ENCODE results near the gene MYH7B.

Gene MYH7B

GRCh38 chr20:34978092-34978744 lies 22.6 kb downstream of the MYH7B start:
- DNase-seq = no peak

GRCh38 chr20:34979366-34980153 lies 23.9 kb downstream of the MYH7B start:
- no peak for DNase-seq

- DNase-seq = no peak
Measured at GRCh38 chr20:34980543-34981233, 25.0 kb downstream of the MYH7B start.

GRCh38 chr20:34982270-34983088 lies 26.8 kb downstream of the MYH7B start:
- DNase-seq = no peak

DNA sequence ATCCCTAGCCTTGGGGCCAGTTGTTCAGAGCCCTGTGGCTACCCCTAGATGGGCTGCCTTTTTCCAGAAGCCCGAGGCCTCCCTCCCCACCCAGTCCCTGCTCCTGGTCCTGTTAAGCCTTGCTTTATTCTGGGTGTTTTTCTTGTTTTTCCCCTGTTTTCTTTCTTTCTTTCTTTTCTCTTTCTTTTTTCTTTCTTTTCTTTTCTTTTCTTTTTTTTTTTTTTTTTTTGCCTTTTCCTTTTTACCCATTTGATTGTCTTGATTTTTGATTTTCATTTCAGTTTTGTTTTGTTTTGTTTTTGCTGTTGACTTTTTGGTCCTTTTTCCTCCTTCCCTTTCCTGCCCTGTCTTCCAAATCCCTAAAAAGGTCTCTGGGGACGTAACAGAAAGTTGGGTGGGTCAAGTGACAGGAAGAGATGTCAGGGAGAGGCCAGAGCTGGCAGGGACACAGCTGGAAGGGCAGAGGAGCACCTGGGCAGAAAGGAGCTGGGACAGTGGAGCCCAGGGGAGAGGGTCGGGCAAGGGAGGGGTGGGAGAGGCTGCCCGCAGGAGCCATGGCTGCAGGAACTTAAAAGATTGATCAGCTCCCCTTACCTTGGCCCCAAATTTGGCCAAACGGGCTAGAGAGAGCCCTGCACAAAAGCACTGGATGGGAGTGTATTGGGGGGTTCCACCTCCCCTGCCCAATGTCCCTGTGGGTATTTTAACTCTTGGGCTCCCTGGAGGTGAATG lies 27.6 kb downstream of the MYH7B start:
- no peak for DNase-seq

DNA sequence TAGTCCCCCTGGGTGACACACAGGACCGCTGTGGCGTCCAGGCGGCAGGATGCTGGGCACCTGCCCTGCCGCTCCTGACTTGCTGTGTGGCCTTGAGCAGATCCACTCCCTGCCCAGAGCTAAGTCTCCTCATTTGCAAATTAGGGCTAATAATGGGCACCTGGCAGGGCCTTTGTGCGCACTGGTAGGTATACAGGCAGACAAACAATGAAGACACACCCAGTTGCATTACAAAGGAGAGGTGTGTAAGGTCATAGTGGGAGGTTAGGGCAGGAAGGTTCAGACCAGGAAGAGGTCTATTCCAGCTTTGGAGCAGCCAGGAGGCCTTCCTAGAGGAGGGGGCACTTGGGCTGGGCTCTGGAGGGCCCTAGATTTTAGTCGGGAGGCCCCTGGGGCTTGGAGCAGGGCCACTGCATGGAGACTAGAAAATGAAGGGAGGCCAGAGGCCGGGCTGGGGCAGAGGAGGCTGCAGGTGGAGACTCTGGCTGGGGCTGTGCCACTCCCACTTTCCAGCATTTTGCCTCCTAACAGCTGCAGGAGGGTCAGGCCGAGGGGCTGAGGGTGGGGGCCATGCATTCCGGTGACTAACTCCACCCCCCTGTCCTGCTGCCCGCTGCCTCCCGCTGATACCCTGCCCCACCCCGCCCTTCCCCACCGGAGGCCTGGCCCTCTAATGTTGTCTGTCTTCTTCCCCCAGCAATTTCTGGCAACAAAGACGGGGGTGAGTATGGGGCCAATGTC lies 28.5 kb downstream of the MYH7B start:
- DNase-seq = no peak

DNA sequence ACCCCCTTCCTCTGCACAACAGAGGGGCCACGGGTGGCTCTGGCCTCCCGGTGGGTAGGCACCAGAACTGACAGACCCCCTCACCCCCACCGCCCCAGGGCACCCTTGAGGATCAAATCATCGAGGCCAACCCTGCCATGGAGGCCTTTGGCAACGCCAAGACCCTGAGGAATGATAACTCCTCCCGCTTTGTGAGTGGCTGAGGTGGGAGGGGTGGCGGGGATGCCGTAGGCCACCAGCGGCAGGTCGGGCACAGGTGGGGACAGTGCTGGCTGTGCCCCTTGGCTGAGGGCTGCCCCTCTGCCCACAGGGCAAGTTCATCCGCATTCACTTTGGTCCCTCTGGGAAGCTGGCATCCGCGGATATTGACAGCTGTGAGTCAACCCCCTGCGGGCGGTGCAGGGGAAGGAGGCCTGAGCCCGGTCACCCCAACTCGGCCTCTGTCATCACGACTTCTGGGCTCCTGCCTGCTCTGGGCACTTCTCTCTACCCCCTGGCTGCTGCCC lies 29.1 kb downstream of the MYH7B start:
- no peak for DNase-seq

GRCh38 chr20:34985461-34986310 lies 30.0 kb downstream of the MYH7B start:
- no peak for DNase-seq

DNA sequence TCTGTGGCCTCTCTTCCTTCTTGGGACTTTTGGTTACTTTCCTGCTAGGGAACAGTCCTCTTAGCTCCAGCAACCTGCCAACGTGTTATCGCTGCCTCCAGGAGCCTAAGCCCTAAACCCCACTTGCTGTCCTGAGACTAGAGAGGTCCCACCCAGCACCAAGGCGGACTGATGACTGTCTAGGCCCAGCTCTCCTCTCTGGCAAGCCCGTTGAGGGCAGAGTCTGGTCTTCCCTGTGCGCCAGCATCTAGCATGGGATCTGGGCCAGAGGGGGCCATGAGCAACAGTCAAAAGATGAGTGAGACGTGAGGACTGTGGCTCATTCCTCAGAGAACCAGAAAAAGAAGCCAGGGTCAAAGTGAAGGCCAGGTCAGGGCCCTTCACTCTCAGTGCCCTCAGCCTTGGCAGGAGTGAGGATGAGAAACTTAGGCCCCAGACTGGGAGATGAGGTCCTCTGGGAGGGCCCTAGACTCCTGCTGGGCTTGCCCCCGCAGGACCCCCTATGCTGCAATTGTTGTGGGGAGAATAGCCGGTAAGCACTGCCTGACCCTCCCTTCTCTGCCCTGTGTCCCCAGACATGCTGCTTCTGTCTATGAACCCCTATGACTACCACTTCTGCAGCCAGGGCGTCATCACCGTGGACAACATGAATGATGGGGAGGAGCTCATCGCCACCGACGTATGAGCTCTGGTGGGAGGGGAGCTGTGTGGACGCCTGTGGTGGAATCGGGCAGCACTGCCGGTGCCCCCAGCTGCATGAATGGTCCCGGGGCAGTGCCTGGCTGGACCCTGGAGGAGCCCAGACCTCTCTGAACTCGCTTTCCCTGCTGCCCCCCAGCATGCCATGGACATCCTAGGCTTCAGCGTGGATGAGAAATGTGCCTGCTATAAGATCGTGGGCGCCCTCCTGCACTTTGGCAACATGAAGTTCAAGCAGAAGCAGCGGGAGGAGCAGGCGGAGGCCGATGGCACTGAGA lies 30.9 kb downstream of the MYH7B start:
- DNase-seq = no peak

DNA sequence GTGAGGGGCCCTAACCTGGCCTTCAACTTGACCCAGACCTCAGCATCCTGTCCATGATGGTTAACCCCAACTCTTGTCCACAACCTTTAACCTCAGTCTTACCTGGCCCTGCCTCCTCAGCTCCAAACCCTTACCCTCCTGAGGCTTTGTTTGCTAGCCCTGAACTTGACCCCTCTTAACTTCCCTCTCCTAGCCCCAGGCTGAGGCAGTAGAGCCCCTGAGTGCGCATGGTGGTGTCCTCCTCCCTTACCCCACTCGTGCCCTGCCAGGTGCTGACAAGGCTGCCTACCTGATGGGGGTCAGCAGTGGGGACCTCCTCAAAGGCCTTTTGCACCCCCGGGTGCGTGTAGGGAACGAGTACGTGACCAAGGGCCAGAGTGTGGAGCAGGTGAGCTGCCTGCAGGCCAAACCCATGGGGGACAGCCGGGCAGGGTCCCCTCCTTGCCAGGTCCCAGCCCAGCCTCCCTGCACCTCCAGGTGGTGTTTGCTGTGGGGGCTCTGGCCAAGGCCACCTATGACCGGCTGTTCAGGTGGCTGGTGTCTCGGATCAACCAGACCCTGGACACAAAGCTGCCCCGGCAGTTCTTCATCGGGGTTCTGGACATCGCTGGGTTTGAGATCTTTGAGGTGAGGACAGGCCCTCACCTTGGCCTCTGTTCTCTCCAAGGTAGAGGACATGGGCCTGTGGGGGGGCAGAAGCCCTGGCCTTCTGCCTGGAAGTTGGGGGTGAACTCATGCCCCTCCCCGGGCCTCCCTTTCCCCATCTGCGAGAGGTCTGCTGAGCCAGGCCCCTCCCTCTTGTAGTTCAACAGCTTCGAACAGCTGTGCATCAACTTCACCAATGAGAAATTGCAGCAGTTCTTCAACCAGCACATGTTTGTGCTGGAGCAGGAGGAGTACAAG lies 31.9 kb downstream of the MYH7B start:
- DNase-seq = no peak

GRCh38 chr20:34988191-34988540 lies 32.5 kb downstream of the MYH7B start:
- DNase-seq = no peak

GRCh38 chr20:34989118-34989517 lies 33.5 kb downstream of the MYH7B start:
- DNase-seq = no peak

DNA sequence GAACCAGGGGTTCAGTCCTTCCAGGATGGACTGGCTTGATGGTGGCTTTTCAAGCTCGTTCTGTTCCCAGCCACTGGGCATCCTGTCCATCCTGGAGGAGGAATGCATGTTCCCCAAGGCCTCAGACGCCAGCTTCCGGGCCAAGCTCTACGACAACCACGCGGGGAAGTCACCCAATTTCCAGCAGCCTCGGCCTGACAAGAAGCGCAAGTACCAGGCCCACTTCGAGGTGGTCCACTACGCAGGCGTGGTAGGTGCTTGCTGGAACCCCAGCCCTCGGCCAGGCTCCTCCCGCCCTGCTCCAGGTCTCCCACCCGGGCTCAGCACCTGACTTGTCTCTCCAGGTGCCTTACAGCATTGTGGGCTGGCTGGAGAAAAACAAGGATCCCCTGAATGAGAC lies 34.0 kb downstream of the MYH7B start:
- DNase-seq = no peak

DNA sequence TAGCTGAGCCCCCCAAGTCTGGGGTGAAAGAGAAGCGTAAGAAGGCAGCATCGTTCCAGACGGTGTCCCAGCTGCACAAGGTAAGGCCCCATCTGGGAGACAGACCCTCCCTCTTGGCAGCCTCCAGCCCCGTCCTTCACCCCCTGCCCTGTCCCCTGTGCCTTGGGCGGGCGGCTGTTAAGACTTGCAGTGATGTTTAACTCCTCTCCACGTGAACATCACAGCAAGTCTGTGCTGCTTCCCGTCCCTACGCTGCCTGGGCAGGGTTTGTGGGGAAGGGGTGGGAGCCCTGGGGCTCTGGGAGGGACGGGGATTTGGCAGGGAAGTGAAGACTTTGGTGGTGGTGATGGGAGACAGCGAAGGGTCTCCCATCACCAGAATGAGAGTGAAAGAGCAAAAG lies 34.6 kb downstream of the MYH7B start:
- no peak for DNase-seq

DNA sequence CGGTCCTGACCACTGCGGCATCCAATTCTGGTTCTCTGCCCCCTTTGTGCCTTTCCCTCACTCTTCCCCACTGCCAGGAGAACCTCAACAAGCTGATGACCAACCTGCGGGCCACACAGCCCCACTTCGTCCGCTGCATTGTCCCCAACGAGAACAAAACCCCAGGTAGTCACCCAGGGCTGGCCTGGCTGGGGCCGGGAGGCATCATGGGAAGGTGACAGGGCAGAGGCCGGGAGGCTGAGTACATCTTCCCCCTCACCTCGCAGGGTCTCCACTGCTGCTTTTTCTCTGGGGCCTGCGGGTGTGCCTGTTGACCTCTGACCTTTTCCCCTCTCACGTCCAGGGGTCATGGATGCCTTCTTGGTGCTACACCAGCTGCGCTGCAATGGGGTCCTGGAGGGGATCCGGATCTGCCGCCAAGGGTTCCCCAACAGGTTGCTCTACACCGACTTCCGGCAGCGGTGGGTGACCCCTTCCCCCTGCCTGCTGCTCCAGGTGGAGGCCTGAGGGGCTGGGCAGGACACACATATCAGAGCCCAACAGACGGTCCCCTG lies 35.1 kb downstream of the MYH7B start:
- no peak for DNase-seq

- DNase-seq = no peak
Measured at GRCh38 chr20:34992751-34993417, 37.2 kb downstream of the MYH7B start.

GRCh38 chr20:34993941-34994508 lies 38.4 kb downstream of the MYH7B start:
- no peak for DNase-seq

All from MV-4-11 (cell line).